Loucy (cell line): ENCODE data around the gene TTBK2.

ENCODE experiments used
- H2AFZ ChIP-seq: fragments of 200-600 bp; sonication (generic); 2 replicates; pipeline ENCODE4 v1.6.0; 2016; ENCODE audit warnings: antibody characterized with exemption, mild to moderate bottlenecking, low read length, moderate library complexity
- H3F3A ChIP-seq: fragments of 200-600 bp; 2 replicates; pipeline ENCODE4 v1.6.0; 2016; ENCODE audit warnings: antibody characterized with exemption, low read depth, mild to moderate bottlenecking
- H3K27me3 ChIP-seq: fragments of 200-600 bp; sonication (generic); 2 replicates; pipeline ENCODE4 v1.6.1; 2014; ENCODE audit warnings: low read length, mild to moderate bottlenecking; ENCODE audit not compliant: insufficient read depth, poor library complexity, severe bottlenecking
- H3K36me3 ChIP-seq: fragments of 200-600 bp; sonication (generic); 2 replicates; pipeline ENCODE4 v1.6.1; 2016; ENCODE audit warnings: low read length; ENCODE audit not compliant: insufficient read depth
- H3K4me1 ChIP-seq: fragments of 200-600 bp; sonication (generic); 2 replicates; pipeline ENCODE4 v1.5.1; 2014; ENCODE audit warnings: low read length, mild to moderate bottlenecking; ENCODE audit not compliant: insufficient read depth, poor library complexity, severe bottlenecking
- H3K4me2 ChIP-seq: fragments of 200-600 bp; sonication (generic); 2 replicates; pipeline ENCODE4 v1.6.0; 2014; ENCODE audit warnings: antibody characterized with exemption, low read length, low read depth, mild to moderate bottlenecking; ENCODE audit not compliant: poor library complexity, severe bottlenecking
- H3K4me3 ChIP-seq: fragments of 200-600 bp; sonication (generic); 2 replicates; pipeline ENCODE4 v1.5.1; 2014; ENCODE audit warnings: low read length, mild to moderate bottlenecking, mixed read lengths; ENCODE audit not compliant: poor library complexity, severe bottlenecking
- H3K79me2 ChIP-seq: fragments of 200-600 bp; sonication (generic); 2 replicates; pipeline ENCODE4 v1.6.1; 2014; ENCODE audit warnings: low read length; ENCODE audit not compliant: insufficient read depth
- H3K9ac ChIP-seq: fragments of 200-600 bp; sonication (generic); 2 replicates; pipeline ENCODE4 v1.6.0; 2014; ENCODE audit warnings: mild to moderate bottlenecking, low read depth, low read length, moderate library complexity; ENCODE audit not compliant: poor library complexity, severe bottlenecking
- H3K9me2 ChIP-seq: fragments of 200-600 bp; sonication (generic); replicated peaks from 2 replicates; pipeline ENCODE4 v1.6.1; 2016; ENCODE audit warnings: low read depth, low read length, mixed read lengths
- H3K9me3 ChIP-seq: fragments of 200-600 bp; sonication (generic); 2 replicates; pipeline ENCODE4 v1.6.1; 2014; ENCODE audit warnings: mild to moderate bottlenecking, antibody characterized with exemption, low read length, low read depth; ENCODE audit not compliant: insufficient read depth
- H4K20me1 ChIP-seq: fragments of 200-600 bp; sonication (generic); 2 replicates; pipeline ENCODE4 v1.6.0; 2014; ENCODE audit warnings: antibody characterized with exemption, low read length, mild to moderate bottlenecking; ENCODE audit not compliant: insufficient read depth, poor library complexity, severe bottlenecking
- EZH2phosphoT487 ChIP-seq: fragments of 200-600 bp; IDR thresholded peaks from 2 replicates; pipeline ENCODE4 v1.6.1; 2018; ENCODE audit warnings: antibody characterized with exemption, mild to moderate bottlenecking, moderate library complexity, borderline replicate concordance
- TF ChIP-seq, protein P1 (sequence below): fragments of 200-600 bp; sonication (generic); conservative IDR thresholded peaks from 2 replicates; pipeline ENCODE4 v1.5.1; 2014; ENCODE audit warnings: mild to moderate bottlenecking, antibody characterized with exemption, low read length

TTBK2 gene

GRCh38 chr15:42704492-42704926 is 216.1 kb downstream of the TTBK2 start:
- Histone ChIP-seq H3K4me1 (no peaks in the 10 kb centered on the region), H3K27me3 (no peaks in the 10 kb centered on the region), H2AFZ (no peak overlapping the region), H3K4me2 (no peak overlapping the region), H3K79me2 (no peaks in the 10 kb centered on the region; the same call in 1 of the 2 replicates), H3K9me2 (no peaks in the 10 kb centered on the region), H3K9me3 (no peaks in the 10 kb centered on the region), H3K9ac (no peak overlapping the region), H3K36me3 (peaks cover 26% of the 10 kb centered on the region; the same call in 1 of the 2 replicates), H4K20me1 (no peaks in the 10 kb centered on the region), H3K4me3 (no peak overlapping the region), H3F3A (no peaks in the 10 kb centered on the region; the same call in 1 of the 2 replicates)
- TF ChIP-seq EZH2phosphoT487, result no peak
- TF ChIP-seq, protein P1, sequence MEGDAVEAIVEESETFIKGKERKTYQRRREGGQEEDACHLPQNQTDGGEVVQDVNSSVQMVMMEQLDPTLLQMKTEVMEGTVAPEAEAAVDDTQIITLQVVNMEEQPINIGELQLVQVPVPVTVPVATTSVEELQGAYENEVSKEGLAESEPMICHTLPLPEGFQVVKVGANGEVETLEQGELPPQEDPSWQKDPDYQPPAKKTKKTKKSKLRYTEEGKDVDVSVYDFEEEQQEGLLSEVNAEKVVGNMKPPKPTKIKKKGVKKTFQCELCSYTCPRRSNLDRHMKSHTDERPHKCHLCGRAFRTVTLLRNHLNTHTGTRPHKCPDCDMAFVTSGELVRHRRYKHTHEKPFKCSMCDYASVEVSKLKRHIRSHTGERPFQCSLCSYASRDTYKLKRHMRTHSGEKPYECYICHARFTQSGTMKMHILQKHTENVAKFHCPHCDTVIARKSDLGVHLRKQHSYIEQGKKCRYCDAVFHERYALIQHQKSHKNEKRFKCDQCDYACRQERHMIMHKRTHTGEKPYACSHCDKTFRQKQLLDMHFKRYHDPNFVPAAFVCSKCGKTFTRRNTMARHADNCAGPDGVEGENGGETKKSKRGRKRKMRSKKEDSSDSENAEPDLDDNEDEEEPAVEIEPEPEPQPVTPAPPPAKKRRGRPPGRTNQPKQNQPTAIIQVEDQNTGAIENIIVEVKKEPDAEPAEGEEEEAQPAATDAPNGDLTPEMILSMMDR, result peak; percentile 82

- no peak overlapping the region for H3K4me2 ChIP-seq
- H3K9ac ChIP-seq, result no peak overlapping the region
- TF ChIP-seq, protein P1, result no peak
- TF ChIP-seq EZH2phosphoT487, result no peak
- no peaks in the 10 kb centered on the region for H3K79me2 ChIP-seq
- no peak overlapping the region for H2AFZ ChIP-seq
- H3K4me1 ChIP-seq, result peaks cover under 1% of the 10 kb centered on the region
- no peak overlapping the region for H3K4me3 ChIP-seq
- H3K27me3 ChIP-seq, result no peaks in the 10 kb centered on the region
- no peaks in the 10 kb centered on the region for H3F3A ChIP-seq
- no peaks in the 10 kb centered on the region for H3K9me2 ChIP-seq
- no peaks in the 10 kb centered on the region for H4K20me1 ChIP-seq
- H3K36me3 ChIP-seq, result peaks cover 43% of the 10 kb centered on the region; the same call in 1 of the 2 replicates
- H3K9me3 ChIP-seq, result no peaks in the 10 kb centered on the region
Measured at GRCh38 chr15:42696626-42697025, 224.0 kb downstream of the TTBK2 start.

- Histone ChIP-seq H3K9me2 (no peaks in the 10 kb centered on the region), H3F3A (no peaks in the 10 kb centered on the region), H3K4me3 (no peak overlapping the region), H3K27me3 (no peaks in the 10 kb centered on the region), H3K9me3 (no peaks in the 10 kb centered on the region), H2AFZ (no peak overlapping the region), H3K4me1 (peaks cover 10% of the 10 kb centered on the region), H3K36me3 (peaks cover 36% of the 10 kb centered on the region; the same call in 1 of the 2 replicates), H3K9ac (no peak overlapping the region), H4K20me1 (no peaks in the 10 kb centered on the region), H3K79me2 (no peaks in the 10 kb centered on the region), H3K4me2 (no peak overlapping the region)
- TF ChIP-seq, protein P1, result no peak
- TF ChIP-seq EZH2phosphoT487, result no peak
Measured at GRCh38 chr15:42695527-42696071, 225.0 kb downstream of the TTBK2 start.
